ENCODE data around the gene NOX3.

The NOX3 gene

DNA sequence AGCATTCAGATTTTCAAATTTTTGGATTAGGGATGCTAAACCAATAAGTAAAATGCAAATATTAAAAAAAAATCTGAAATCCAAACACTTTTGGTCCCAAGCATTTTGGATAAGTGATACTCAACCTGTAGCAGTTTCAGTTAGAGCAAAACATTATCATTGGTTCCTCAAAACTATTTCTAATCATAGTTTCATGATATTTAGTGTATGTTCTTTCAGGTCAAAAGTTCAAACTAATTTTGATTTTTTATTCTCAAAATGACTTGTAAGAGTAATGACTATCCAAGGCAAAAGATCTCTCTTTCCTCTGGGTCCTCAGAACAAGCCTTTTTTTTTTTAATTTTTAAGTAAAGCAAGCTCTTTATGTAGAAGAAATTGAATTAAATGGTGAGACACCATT lies 77.4 kb downstream of the NOX3 start:
- Histone ChIP-seq H3K4me3 (ENCODE audit: severe bottlenecking) (no peak overlapping the region), H3K27ac (ENCODE audit: poor library complexity, severe bottlenecking) (no peak overlapping the region), H3K9me3 (ENCODE audit: severe bottlenecking) (no peaks in the 10 kb centered on the region), H3K36me3 (ENCODE audit: low read depth) (no peaks in the 10 kb centered on the region), H3K27me3 (ENCODE audit: insufficient read depth, poor library complexity, severe bottlenecking) (no peaks in the 10 kb centered on the region), H3K4me1 (ENCODE audit: insufficient read depth, poor library complexity, severe bottlenecking) (no peaks in the 10 kb centered on the region)
- ATAC-seq (ENCODE audit: low read depth), result no peak
- TF ChIP-seq, protein P1, sequence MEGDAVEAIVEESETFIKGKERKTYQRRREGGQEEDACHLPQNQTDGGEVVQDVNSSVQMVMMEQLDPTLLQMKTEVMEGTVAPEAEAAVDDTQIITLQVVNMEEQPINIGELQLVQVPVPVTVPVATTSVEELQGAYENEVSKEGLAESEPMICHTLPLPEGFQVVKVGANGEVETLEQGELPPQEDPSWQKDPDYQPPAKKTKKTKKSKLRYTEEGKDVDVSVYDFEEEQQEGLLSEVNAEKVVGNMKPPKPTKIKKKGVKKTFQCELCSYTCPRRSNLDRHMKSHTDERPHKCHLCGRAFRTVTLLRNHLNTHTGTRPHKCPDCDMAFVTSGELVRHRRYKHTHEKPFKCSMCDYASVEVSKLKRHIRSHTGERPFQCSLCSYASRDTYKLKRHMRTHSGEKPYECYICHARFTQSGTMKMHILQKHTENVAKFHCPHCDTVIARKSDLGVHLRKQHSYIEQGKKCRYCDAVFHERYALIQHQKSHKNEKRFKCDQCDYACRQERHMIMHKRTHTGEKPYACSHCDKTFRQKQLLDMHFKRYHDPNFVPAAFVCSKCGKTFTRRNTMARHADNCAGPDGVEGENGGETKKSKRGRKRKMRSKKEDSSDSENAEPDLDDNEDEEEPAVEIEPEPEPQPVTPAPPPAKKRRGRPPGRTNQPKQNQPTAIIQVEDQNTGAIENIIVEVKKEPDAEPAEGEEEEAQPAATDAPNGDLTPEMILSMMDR (IDR thresholded peaks at IDR 0.05; ENCODE audit: poor library complexity, severe bottlenecking), result no peak
- no peak for DNase-seq (ENCODE audit: low spot score)

GRCh38 chr6:155377061-155377460 lies 78.6 kb downstream of the NOX3 start:
- no peak for DNase-seq (ENCODE audit: low spot score)
- TF ChIP-seq, protein P1 (IDR thresholded peaks at IDR 0.05; ENCODE audit: poor library complexity, severe bottlenecking), result no peak
- Histone ChIP-seq H3K4me3 (ENCODE audit: severe bottlenecking) (no peak overlapping the region), H3K9me3 (ENCODE audit: severe bottlenecking) (no peaks in the 10 kb centered on the region), H3K4me1 (ENCODE audit: insufficient read depth, poor library complexity, severe bottlenecking) (no peaks in the 10 kb centered on the region), H3K36me3 (ENCODE audit: low read depth) (no peaks in the 10 kb centered on the region), H3K27ac (ENCODE audit: poor library complexity, severe bottlenecking) (no peak overlapping the region), H3K27me3 (ENCODE audit: insufficient read depth, poor library complexity, severe bottlenecking) (no peaks in the 10 kb centered on the region)
- ATAC-seq (ENCODE audit: low read depth), result peak; percentile 95

DNA sequence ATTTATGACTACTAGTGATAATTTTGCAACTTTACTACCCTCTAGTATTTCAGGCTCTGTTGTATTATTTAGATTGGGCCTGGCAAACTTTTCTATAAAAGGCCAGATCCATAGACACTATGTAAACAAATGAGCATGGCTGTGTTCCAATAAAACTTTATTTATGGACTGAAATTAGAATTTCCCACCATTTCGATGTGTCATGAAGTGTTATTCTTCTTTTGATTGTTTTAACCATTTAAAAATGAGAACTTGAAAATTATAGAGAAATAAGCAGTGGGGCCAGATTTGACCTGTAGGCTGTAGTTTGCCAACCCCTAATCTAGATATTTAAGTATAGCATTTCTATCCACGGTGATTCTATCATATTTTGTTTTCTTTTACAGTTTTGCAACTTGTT lies 79.8 kb downstream of the NOX3 start:
- TF ChIP-seq, protein P1 (IDR thresholded peaks at IDR 0.05; ENCODE audit: poor library complexity, severe bottlenecking), result no peak
- Histone ChIP-seq H3K4me3 (ENCODE audit: severe bottlenecking) (no peak overlapping the region), H3K27ac (ENCODE audit: poor library complexity, severe bottlenecking) (no peak overlapping the region), H3K9me3 (ENCODE audit: severe bottlenecking) (no peaks in the 10 kb centered on the region), H3K36me3 (ENCODE audit: low read depth) (no peaks in the 10 kb centered on the region), H3K27me3 (ENCODE audit: insufficient read depth, poor library complexity, severe bottlenecking) (no peaks in the 10 kb centered on the region), H3K4me1 (ENCODE audit: insufficient read depth, poor library complexity, severe bottlenecking) (no peaks in the 10 kb centered on the region)
- ATAC-seq (ENCODE audit: low read depth) (no peak), DNase-seq (ENCODE audit: low spot score) (no peak)

DNA sequence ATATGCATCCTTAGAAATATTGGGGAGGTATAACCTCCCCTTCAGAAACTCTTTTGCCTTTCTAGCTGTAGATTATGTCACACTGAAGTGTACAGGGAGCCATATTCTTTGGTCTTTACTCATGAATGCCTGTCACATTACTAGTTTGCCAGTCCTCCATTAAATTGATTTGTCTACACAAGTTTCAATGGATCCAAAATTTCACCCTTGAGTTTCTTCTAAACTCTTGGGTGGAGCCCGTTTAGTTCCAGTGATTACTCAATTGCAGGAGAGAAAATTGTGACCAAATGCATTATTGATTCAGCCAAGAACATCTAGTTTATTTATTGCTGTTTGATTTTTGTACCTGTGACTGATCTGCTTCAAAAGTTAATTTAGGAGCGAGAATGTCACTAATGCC lies 81.0 kb downstream of the NOX3 start:
- Histone ChIP-seq H3K27ac (ENCODE audit: poor library complexity, severe bottlenecking) (no peak overlapping the region), H3K4me1 (ENCODE audit: insufficient read depth, poor library complexity, severe bottlenecking) (no peaks in the 10 kb centered on the region), H3K36me3 (ENCODE audit: low read depth) (no peaks in the 10 kb centered on the region), H3K4me3 (ENCODE audit: severe bottlenecking) (no peak overlapping the region), H3K27me3 (ENCODE audit: insufficient read depth, poor library complexity, severe bottlenecking) (no peaks in the 10 kb centered on the region), H3K9me3 (ENCODE audit: severe bottlenecking) (no peaks in the 10 kb centered on the region)
- DNase-seq (ENCODE audit: low spot score) (no peak), ATAC-seq (ENCODE audit: low read depth) (no peak)
- TF ChIP-seq, protein P1 (IDR thresholded peaks at IDR 0.05; ENCODE audit: poor library complexity, severe bottlenecking), result no peak

- no peaks in the 10 kb centered on the region for H3K36me3 ChIP-seq (ENCODE audit: low read depth)
- ATAC-seq (ENCODE audit: low read depth), result no peak
- TF ChIP-seq, protein P1 (IDR thresholded peaks at IDR 0.05; ENCODE audit: poor library complexity, severe bottlenecking), result no peak
- DNase-seq (ENCODE audit: low spot score), result no peak
- no peak overlapping the region for H3K27ac ChIP-seq (ENCODE audit: poor library complexity, severe bottlenecking)
- H3K27me3 ChIP-seq (ENCODE audit: insufficient read depth, poor library complexity, severe bottlenecking), result no peaks in the 10 kb centered on the region
- no peaks in the 10 kb centered on the region for H3K9me3 ChIP-seq (ENCODE audit: severe bottlenecking)
- H3K4me1 ChIP-seq (ENCODE audit: insufficient read depth, poor library complexity, severe bottlenecking), result no peaks in the 10 kb centered on the region
- H3K4me3 ChIP-seq (ENCODE audit: severe bottlenecking), result no peak overlapping the region
Measured at GRCh38 chr6:155373276-155373675, 82.4 kb downstream of the NOX3 start.
